Astrocyte (in vitro differentiated cells and primary cell): Measurements from ENCODE around the gene MRPL33.

ENCODE experiments used
- CTCF ChIP-seq: IDR thresholded peaks from 2 replicates; pipeline ENCODE4 v1.5.1; 2011; ENCODE audit warnings: low read depth, mild to moderate bottlenecking, inconsistent platforms, low read length, moderate library complexity; ENCODE audit not compliant: insufficient read depth
- EZH2 ChIP-seq: IDR thresholded peaks from 2 replicates; pipeline ENCODE4 v1.6.1; 2012; ENCODE audit warnings: mild to moderate bottlenecking, low read length, inconsistent platforms; ENCODE audit not compliant: insufficient read depth

GRCh38 chr2:27752551-27753237 lies 18.8 kb upstream of the MRPL33 start:
- TF ChIP-seq CTCF (no peak), EZH2 (no peak)
